ENCODE data around the gene TP73. TPM values are rescaled to one million over a fixed set of nuclear protein-coding genes. Genes with fewer than 3 reads are reported as not detected.

The TP73 gene
- total RNA-seq, 1 experiment from 2014 or later, result 0.54 TPM

DNA sequence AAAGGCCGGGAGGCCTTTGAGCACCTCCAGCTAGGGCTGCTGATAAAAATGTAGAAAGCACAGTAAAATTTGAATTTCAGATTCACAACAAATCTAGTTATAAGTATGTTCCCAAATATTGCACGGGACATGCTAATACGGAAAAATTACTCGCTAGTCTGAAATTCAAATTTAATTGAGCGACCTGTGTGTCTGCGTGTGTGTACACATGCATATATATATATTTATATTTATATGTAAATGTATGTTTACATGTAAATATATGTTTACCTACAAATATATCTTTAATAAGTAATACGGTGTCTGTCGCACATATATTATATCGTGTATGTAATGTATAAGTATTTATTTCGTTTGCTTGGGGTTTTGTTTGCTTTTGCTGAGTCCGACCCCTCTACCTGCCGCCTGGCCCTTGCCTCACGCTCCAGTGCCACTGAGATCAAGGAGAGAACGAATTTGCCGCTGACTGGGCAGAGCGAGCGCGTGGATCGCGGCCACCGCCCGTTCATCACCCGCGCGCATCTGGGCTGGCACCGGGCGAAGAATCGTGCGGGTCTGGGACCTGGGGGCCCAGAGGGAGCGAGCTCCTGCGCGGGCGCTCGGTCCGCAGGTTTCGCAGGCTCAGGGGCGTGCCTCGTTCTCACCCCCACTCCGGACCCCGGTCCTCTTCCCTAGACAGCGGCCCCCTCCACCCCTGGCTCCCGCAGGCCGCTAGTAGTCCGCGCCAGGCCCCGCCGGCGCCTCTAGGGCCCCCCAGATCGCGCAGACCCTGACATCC is 1.9 kb upstream of the TP73 start:
- H3K27ac Mint-ChIP-seq (ENCODE audit: unreplicated experiment), result no peak overlapping the region
- intact Hi-C loops (cut with micrococcal nuclease; ENCODE audit: unreplicated experiment), result loop anchor here (10.0 kb wide), 1 partner anchor 74 kb away; no protein-coding TSS in a partner anchor
- no peak for DNase-seq
- H3K9me3 Mint-ChIP-seq (ENCODE audit: low read depth, unreplicated experiment), result no peaks in the 10 kb centered on the region
- H3K4me3 Mint-ChIP-seq (ENCODE audit: low read depth, unreplicated experiment), result peak overlapping the region; percentile 74
- peaks cover 35% of the 10 kb centered on the region for H3K27me3 Mint-ChIP-seq (ENCODE audit: unreplicated experiment)
- TF ChIP-seq, protein P1, sequence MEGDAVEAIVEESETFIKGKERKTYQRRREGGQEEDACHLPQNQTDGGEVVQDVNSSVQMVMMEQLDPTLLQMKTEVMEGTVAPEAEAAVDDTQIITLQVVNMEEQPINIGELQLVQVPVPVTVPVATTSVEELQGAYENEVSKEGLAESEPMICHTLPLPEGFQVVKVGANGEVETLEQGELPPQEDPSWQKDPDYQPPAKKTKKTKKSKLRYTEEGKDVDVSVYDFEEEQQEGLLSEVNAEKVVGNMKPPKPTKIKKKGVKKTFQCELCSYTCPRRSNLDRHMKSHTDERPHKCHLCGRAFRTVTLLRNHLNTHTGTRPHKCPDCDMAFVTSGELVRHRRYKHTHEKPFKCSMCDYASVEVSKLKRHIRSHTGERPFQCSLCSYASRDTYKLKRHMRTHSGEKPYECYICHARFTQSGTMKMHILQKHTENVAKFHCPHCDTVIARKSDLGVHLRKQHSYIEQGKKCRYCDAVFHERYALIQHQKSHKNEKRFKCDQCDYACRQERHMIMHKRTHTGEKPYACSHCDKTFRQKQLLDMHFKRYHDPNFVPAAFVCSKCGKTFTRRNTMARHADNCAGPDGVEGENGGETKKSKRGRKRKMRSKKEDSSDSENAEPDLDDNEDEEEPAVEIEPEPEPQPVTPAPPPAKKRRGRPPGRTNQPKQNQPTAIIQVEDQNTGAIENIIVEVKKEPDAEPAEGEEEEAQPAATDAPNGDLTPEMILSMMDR (IDR thresholded peaks at IDR 0.05; ENCODE audit: unreplicated experiment), result no peak
- CTCF ChIA-PET, result no interaction called here
- no TSS peak for BruUV-seq (replicated peaks)
- no peaks in the 10 kb centered on the region for H3K4me1 Mint-ChIP-seq (ENCODE audit: low read depth, unreplicated experiment)
- H3K36me3 Mint-ChIP-seq (ENCODE audit: insufficient read depth, unreplicated experiment), result peaks cover 16% of the 10 kb centered on the region

DNA sequence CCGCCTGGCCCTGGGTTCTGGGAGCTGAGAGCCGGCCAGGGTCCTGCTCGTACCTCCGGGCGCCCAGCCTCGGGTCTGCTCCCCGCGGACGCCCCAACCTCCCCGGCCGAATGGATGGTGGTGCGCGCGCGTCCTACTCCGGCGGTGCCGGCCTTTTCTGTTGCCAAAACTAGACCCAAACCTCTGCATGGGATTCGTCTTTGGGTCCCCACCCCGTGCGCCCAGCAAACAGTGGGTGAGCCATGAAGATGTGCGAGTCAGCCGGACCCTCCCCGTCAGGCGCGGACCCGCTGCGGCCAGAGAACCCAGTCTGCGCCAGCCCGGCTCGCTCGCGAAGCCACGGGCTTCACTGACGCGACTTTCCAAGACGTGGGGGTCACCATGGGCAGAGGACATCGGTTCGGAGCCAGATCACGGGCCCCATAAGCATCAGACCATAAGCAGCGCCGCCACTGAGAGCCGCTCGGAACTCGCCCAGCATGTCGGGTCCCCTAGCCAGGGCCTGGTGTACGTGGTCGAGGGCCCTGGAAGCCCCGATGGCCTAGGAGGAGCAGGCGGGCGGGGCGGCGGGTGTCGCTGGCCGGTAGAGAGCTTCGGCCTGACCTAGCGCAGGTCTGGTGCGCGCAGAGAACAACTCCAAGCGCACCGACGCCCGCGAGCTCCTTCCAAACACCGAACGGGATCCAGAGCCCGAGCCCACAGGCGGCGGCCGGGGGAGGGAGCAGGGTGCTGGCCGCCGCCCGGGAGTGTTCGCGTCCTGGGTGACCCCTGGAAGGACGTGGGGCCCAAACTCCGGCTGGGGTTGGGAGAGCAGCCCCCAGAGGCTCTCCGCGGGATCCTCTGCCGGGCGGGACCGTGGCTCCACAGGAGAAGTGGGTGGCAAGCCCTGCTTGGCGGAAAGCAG is 1.0 kb upstream of the TP73 start:
- Mint-ChIP-seq H3K4me1 (ENCODE audit: low read depth, unreplicated experiment) (no peaks in the 10 kb centered on the region), H3K36me3 (ENCODE audit: insufficient read depth, unreplicated experiment) (peaks cover 11% of the 10 kb centered on the region), H3K9me3 (ENCODE audit: low read depth, unreplicated experiment) (no peaks in the 10 kb centered on the region), H3K4me3 (ENCODE audit: low read depth, unreplicated experiment) (peak overlapping the region; percentile 51), H3K27me3 (ENCODE audit: unreplicated experiment) (peaks cover 43% of the 10 kb centered on the region), H3K27ac (ENCODE audit: unreplicated experiment) (no peak overlapping the region)
- intact Hi-C loops (cut with micrococcal nuclease; ENCODE audit: unreplicated experiment), result loop anchor here (10.0 kb wide), 1 partner anchor 74 kb away; no protein-coding TSS in a partner anchor
- CTCF ChIA-PET, result interaction anchor here (0.6 kb wide), 1 partner anchor 73 kb away, joined by 4 read pairs; no protein-coding TSS in a partner anchor
- no peak for DNase-seq
- TF ChIP-seq, protein P1 (IDR thresholded peaks at IDR 0.05; ENCODE audit: unreplicated experiment), result no peak
- BruUV-seq (replicated peaks), result no TSS peak

DNA sequence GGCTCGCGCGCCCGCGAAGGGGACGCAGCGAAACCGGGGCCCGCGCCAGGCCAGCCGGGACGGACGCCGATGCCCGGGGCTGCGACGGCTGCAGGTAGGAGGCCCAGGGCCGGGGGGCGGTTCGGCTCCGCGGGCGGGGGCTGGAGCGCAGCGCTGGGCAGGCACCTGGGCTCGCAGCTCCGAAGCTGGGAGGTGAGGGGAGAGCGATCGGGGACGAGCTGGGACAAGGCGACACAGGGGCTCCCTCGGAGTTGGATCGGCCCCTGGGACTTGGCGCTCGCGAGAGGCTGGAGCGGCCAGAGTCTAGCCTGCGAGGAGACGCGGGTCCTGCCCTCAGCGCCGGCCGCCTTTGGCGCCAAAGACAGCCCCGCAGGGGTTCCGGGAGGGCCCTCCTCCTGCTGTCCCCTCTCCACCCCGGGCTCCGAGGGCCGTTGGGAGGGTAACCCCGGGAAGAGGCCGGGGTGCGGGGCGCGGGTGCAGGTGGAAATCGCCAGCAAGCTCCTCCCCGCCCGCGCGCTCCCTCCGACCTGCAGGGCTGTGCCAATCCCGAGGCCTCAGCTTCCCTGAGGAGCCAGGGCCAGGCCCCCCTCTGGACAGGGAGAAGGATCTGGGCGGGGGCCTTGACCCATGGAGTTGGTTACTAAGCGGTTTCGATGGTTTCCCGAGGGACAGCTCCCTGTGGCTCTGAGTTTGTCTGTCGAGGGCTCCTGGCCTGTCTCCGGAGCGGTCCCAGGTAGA is 401 bp downstream of the TP73 start:
- TF ChIP-seq, protein P1 (IDR thresholded peaks at IDR 0.05; ENCODE audit: unreplicated experiment), result no peak
- Mint-ChIP-seq H3K36me3 (ENCODE audit: insufficient read depth, unreplicated experiment) (peaks cover 10% of the 10 kb centered on the region), H3K4me1 (ENCODE audit: low read depth, unreplicated experiment) (no peaks in the 10 kb centered on the region), H3K4me3 (ENCODE audit: low read depth, unreplicated experiment) (peak overlapping the region; percentile 37), H3K27ac (ENCODE audit: unreplicated experiment) (no peak overlapping the region), H3K27me3 (ENCODE audit: unreplicated experiment) (peaks cover 57% of the 10 kb centered on the region), H3K9me3 (ENCODE audit: low read depth, unreplicated experiment) (no peaks in the 10 kb centered on the region)
- BruUV-seq (replicated peaks), result no TSS peak
- CTCF ChIA-PET, result no interaction called here
- no peak for DNase-seq
- intact Hi-C loops (cut with micrococcal nuclease; ENCODE audit: unreplicated experiment), result loop anchor here (10.0 kb wide), 1 partner anchor 72 kb away; no protein-coding TSS in a partner anchor

DNA sequence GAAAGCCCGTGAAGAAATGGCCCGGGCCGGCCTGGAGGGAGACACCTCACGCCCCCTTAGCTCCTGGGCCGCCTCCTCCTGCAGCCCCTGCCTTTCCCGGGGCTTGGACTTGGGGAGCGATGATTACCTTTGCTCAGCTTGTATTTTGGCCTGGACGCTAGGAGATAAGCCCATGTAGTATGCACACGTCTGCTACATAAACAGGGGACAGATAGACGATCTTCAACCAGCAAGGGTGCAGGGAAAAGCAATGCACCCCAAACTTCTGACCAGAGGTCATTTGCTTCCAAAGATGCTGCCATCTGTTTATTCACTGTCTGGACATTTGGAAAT is 936 bp downstream of the TP73 start:
- no peak for DNase-seq
- CTCF ChIA-PET, result no interaction called here
- TF ChIP-seq, protein P1 (IDR thresholded peaks at IDR 0.05; ENCODE audit: unreplicated experiment), result no peak
- intact Hi-C loops (cut with micrococcal nuclease; ENCODE audit: unreplicated experiment), result loop anchor here (10.0 kb wide), 1 partner anchor 72 kb away; no protein-coding TSS in a partner anchor
- Mint-ChIP-seq H3K9me3 (ENCODE audit: low read depth, unreplicated experiment) (no peaks in the 10 kb centered on the region), H3K4me1 (ENCODE audit: low read depth, unreplicated experiment) (no peaks in the 10 kb centered on the region), H3K36me3 (ENCODE audit: insufficient read depth, unreplicated experiment) (peaks cover 10% of the 10 kb centered on the region), H3K4me3 (ENCODE audit: low read depth, unreplicated experiment) (peak overlapping the region; percentile 37), H3K27ac (ENCODE audit: unreplicated experiment) (no peak overlapping the region), H3K27me3 (ENCODE audit: unreplicated experiment) (peaks cover 63% of the 10 kb centered on the region)
- no TSS peak for BruUV-seq (replicated peaks)
